GM12878 (cell line): ENCODE results near the gene ARMCX4. TPM values are rescaled to one million over a fixed set of nuclear protein-coding genes. Genes with fewer than 3 reads are reported as not detected.

ENCODE experiments used
- ATAC-seq: fragments of 200-7000 bp; cut with Tn5 transposase; 3 replicates; pipeline ENCODE4 v1.9.1; 2020; ENCODE audit warnings: mild to moderate bottlenecking, moderate library complexity
- BruUV-seq: library from RNA; stranded (reverse); fragments of 400-500 nt; replicated peaks from 2 replicates; lab custom pipeline; 2021; lab: Mats Ljungman, UMichigan
- CTCF ChIA-PET: fragments of 300-600 bp; sonication (Branson Sonifier 250); formaldehyde crosslinking; extraction: SDS; loops from one replicate; lab custom pipeline; 2021; ENCODE audit warnings: inconsistent platforms; lab: Yijun Ruan, JAX
- POLR2A ChIA-PET: fragments of 350-600 bp; formaldehyde crosslinking; extraction: SDS; loops from one replicate; lab custom pipeline; 2021; ENCODE audit warnings: inconsistent platforms; lab: Charles Lee
- RAD21 ChIA-PET: fragments of 300-600 bp; sonication (Branson Sonifier 250); formaldehyde crosslinking; loops from one replicate; lab custom pipeline; 2023; ENCODE audit warnings: antibody characterized with exemption; ENCODE audit not compliant: unreplicated experiment; lab: Charles Lee
- SMC1A ChIA-PET: fragments of 300-600 bp; sonication (Branson Sonifier 250); formaldehyde crosslinking; loops from one replicate; lab custom pipeline; 2023; ENCODE audit not compliant: unreplicated experiment, uncharacterized antibody; lab: Charles Lee
- DNase-seq: peaks from one replicate; pipeline ENCODE4 v3.0.0-alpha.2; 2011; ENCODE audit warnings: low read depth, low spot score
- FAIRE-seq: peaks from 3 replicates; lab custom pipeline; 2011; peaks lifted over from hg19 to GRCh38; lab: Jason Lieb, UNC
- H2AFZ ChIP-seq: 2 replicates; pipeline ENCODE4 v1.6.0; 2011; ENCODE audit warnings: low read depth, low read length, control low read depth; ENCODE audit not compliant: control insufficient read depth
- H3K27ac ChIP-seq: 2 replicates; pipeline ENCODE4 v1.5.1; 2011; ENCODE audit warnings: control low read depth; ENCODE audit not compliant: control insufficient read depth, insufficient read depth
- H3K27me3 ChIP-seq, 2 experiments: replicated peaks in 1 of 2; 2 replicates each; pipeline versions ENCODE4 v1.6.0 to v1.6.1; 2011; ENCODE audit warnings: low read length in 1 of 2; ENCODE audit not compliant: control insufficient read depth in 2 of 2, insufficient read depth in 2 of 2
- H3K36me3 ChIP-seq, 2 experiments: 2 replicates each; pipeline ENCODE4 v1.5.1; 2011; ENCODE audit warnings: low read length in 1 of 2; ENCODE audit not compliant: control insufficient read depth in 2 of 2, insufficient read depth in 2 of 2
- H3K4me1 ChIP-seq: 2 replicates; pipeline ENCODE4 v1.6.1; 2011; ENCODE audit warnings: mild to moderate bottlenecking, low read length, moderate library complexity, mixed read lengths; ENCODE audit not compliant: control insufficient read depth, insufficient read depth
- H3K4me2 ChIP-seq: 2 replicates; pipeline ENCODE4 v1.6.0; 2011; ENCODE audit warnings: control low read depth; ENCODE audit not compliant: control insufficient read depth, insufficient read depth
- H3K4me3 ChIP-seq: fragments of 200-600 bp; sonication (generic); 2 replicates; pipeline ENCODE4 v1.5.1; 2016
- H3K79me2 ChIP-seq: 2 replicates; pipeline ENCODE4 v1.6.0; 2011; ENCODE audit warnings: low read length; ENCODE audit not compliant: control insufficient read depth, insufficient read depth
- H3K9ac ChIP-seq: 2 replicates; pipeline ENCODE4 v1.8.0; 2011; ENCODE audit warnings: low read length, control low read depth, mixed read lengths; ENCODE audit not compliant: control insufficient read depth, insufficient read depth
- H3K9me3 ChIP-seq: replicated peaks from 3 replicates; pipeline ENCODE4 v1.5.1; 2011; ENCODE audit warnings: mild to moderate bottlenecking, low read length; ENCODE audit not compliant: control insufficient read depth, insufficient read depth
- H4K20me1 ChIP-seq: 2 replicates; pipeline ENCODE4 v1.6.0; 2011; ENCODE audit not compliant: control insufficient read depth, insufficient read depth
- ASH2L ChIP-seq: fragments of 300-600, 200-600 bp; sonication (generic); IDR thresholded peaks from 2 replicates; pipeline ENCODE4 v1.6.1; 2017; ENCODE audit warnings: low read depth, mild to moderate bottlenecking, borderline replicate concordance
- E2F8 ChIP-seq: fragments of 450-650 bp; IDR thresholded peaks from 2 replicates; pipeline ENCODE4 v1.6.1; 2018; ENCODE audit warnings: mild to moderate bottlenecking, low read depth, moderate library complexity; ENCODE audit not compliant: partially characterized antibody
- HDGF ChIP-seq: fragments of 450-650 bp; IDR thresholded peaks from 2 replicates; pipeline ENCODE4 v1.6.1; 2016; ENCODE audit warnings: antibody characterized with exemption
- JUND ChIP-seq: IDR thresholded peaks from 2 replicates; pipeline ENCODE4 v1.6.1; 2012; ENCODE audit warnings: low read depth, mild to moderate bottlenecking, low read length, improper control_type of control experiment, moderate library complexity
- PBX3 ChIP-seq: IDR thresholded peaks from 2 replicates; pipeline ENCODE4 v1.6.1; 2011; ENCODE audit warnings: mild to moderate bottlenecking, low read depth, low read length, moderate library complexity; ENCODE audit not compliant: insufficient replicate concordance
- RELA ChIP-seq: fragments of 450-650 bp; IDR thresholded peaks from 2 replicates; pipeline ENCODE4 v1.8.0; 2014; ENCODE audit warnings: borderline replicate concordance; ENCODE audit not compliant: partially characterized antibody
- ZBTB11 ChIP-seq: fragments of 450-650 bp; formaldehyde crosslinking; IDR thresholded peaks from 2 replicates; pipeline ENCODE4 v1.5.0; 2022; ENCODE audit warnings: mild to moderate bottlenecking, missing genetic modification characterization
- ZNF274 ChIP-seq: IDR thresholded peaks from one replicate; pipeline ENCODE4 v1.8.0; 2011; ENCODE audit not compliant: insufficient read length, insufficient read depth
- WGBS: methylation state at CpG from one replicate; pipeline ENCODE4 v1.1.6; 2016; ENCODE audit warnings: low lambda C conversion rate; ENCODE audit not compliant: insufficient replicate concordance, insufficient coverage; ENCODE audit errors: missing lambda C conversion rate; 5-methylcytosine and 5-hydroxymethylcytosine counted together
- in situ Hi-C: fragments of 300-500 bp; cut with MboI; formaldehyde crosslinking; loops from 9 replicates; pipeline ENCODE4 v1.14.3; 2018; ENCODE audit warnings: mixed read lengths
- intact Hi-C: fragments of 100-400 bp; cut with micrococcal nuclease; formaldehyde crosslinking; loops from one replicate; pipeline ENCODE4 v1.14.2; 2022; ENCODE audit not compliant: unreplicated experiment
- polyA plus RNA-seq, 11 experiments: library from polyadenylated mRNA; depleted of rRNA in 4 of 11; unstranded in 6 of 11; stranded (reverse) in 5 of 11; fragments of >200 nt; fragmentation: Nextera tagmentation in 4 of 11; fragmentation: Illumina TruSeq in 1 of 11; extraction: Ambion mirVana in 4 of 11; extraction: Trizol in 1 of 11; gene quantifications; 1 replicate in 1 of 11; 2 replicates in 10 of 11; pipeline versions ENCODE4 v1.2.1 to v1.2.3, GENCODE V29; 2011 to 2016; ENCODE audit warnings: inconsistent platforms in 2 of 11, missing spikeins in 2 of 11, low read depth in 1 of 11
- total RNA-seq, 4 experiments: library from RNA; depleted of rRNA in 3 of 4; stranded (reverse); fragments of >200 nt in 3 of 4; fragmentation: Illumina TruSeq in 1 of 4; extraction: Trizol in 1 of 4; gene quantifications; 2 replicates each; pipeline versions ENCODE4 v1.2.1 to v1.2.3, GENCODE V29; 2013 to 2021
- TF ChIP-seq, protein P1 (sequence below): fragments of 450-650 bp; IDR thresholded peaks from 2 replicates; pipeline ENCODE4 v1.6.1; 2017; ENCODE audit warnings: borderline replicate concordance
- TF ChIP-seq, protein P2 (sequence below): IDR thresholded peaks from 2 replicates; pipeline ENCODE4 v1.6.1; 2011; ENCODE audit warnings: low read depth, mild to moderate bottlenecking, low read length, moderate library complexity, borderline replicate concordance; ENCODE audit errors: extremely low read depth

Gene ARMCX4
- total and polyA plus RNA-seq, 10 of the 15 experiments (the other 5 are each of a cell fraction or from before 2014, with no cell fraction given): 0.23 to 3.2 (median 0.75) TPM; not detected in 1

GRCh38 chrX:101483705-101484104, 1.6 kb upstream of the ARMCX4 start (continued):
- TF ChIP-seq RELA (no peak), HDGF (no peak)
- TF ChIP-seq, protein P1, sequence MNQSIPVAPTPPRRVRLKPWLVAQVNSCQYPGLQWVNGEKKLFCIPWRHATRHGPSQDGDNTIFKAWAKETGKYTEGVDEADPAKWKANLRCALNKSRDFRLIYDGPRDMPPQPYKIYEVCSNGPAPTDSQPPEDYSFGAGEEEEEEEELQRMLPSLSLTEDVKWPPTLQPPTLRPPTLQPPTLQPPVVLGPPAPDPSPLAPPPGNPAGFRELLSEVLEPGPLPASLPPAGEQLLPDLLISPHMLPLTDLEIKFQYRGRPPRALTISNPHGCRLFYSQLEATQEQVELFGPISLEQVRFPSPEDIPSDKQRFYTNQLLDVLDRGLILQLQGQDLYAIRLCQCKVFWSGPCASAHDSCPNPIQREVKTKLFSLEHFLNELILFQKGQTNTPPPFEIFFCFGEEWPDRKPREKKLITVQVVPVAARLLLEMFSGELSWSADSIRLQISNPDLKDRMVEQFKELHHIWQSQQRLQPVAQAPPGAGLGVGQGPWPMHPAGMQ: no peak

DNA sequence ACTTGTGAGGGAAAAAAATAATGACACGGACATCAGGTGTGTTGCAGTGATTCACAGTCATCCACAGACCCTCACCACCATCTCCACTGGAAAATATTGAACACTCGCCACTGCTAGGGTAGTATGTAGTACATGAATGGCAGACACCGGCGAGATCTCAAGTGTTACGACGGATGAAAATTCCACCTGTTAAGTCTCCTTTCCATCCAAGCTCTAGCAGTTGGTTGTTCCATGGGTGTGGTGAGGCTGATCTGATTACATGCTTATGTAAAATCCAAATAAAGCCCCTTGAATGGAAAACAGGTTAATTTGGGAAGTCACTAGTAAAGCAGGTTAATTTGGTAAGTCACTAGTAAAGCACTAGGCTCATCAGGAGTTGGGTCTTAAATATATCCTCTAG, 1.1 kb upstream of the ARMCX4 start:
- WGBS: 70% methylated on average over 6 of the region's 6 CpGs
- POLR2A ChIA-PET: no interaction called here
- no peaks in the 10 kb centered on the region for H3K79me2 ChIP-seq
- H3K4me1 ChIP-seq: no peaks in the 10 kb centered on the region
- H3K4me3 ChIP-seq: no peak overlapping the region
- TF ChIP-seq ZBTB11 (CRISPR knock-in tag) (no peak), ASH2L (no peak), JUND (no peak), E2F8 (no peak), ZNF274 (no peak), PBX3 (no peak)
- TF ChIP-seq, protein P2, sequence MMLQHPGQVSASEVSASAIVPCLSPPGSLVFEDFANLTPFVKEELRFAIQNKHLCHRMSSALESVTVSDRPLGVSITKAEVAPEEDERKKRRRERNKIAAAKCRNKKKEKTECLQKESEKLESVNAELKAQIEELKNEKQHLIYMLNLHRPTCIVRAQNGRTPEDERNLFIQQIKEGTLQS: no peak
- TF ChIP-seq, all 136 proteins: peak for 0
- H3K9me3 ChIP-seq: no peaks in the 10 kb centered on the region
- no peaks in the 10 kb centered on the region for H3K27me3 ChIP-seq
- intact Hi-C loops (no loop called here), in situ Hi-C loops (no loop called here)
- no peak overlapping the region for H3K27ac ChIP-seq
- no peak for FAIRE-seq
- no peak overlapping the region for H2AFZ ChIP-seq
- ChIA-PET SMC1A (no interaction called here), CTCF (no interaction called here), RAD21 (no interaction called here)
- no peak for DNase-seq
- no peak for ATAC-seq
- no peak overlapping the region for H3K4me2 ChIP-seq
- BruUV-seq: no TSS peak
- no peaks in the 10 kb centered on the region for H4K20me1 ChIP-seq
- no peaks in the 10 kb centered on the region for H3K36me3 ChIP-seq
- no peak overlapping the region for H3K9ac ChIP-seq
